SK-N-SH (cell line): ENCODE data around the gene BCR. TPM values are rescaled to one million over a fixed set of nuclear protein-coding genes. Genes with fewer than 3 reads are reported as not detected.
A peak's percentile ranks its signal among the peaks of the same experiment; 100 is the strongest.

Source experiments
- CTCF ChIA-PET: fragments of 300-600, 350-600 bp; formaldehyde crosslinking; extraction: SDS; loops from one replicate; lab custom pipeline; 2021; lab: Yijun Ruan, JAX
- POLR2A ChIA-PET: fragments of 350-600 bp; sonication (Branson Sonifier 250); formaldehyde crosslinking; extraction: SDS; loops from one replicate; lab custom pipeline; 2020; ENCODE audit warnings: antibody characterized with exemption, inconsistent platforms; lab: Yijun Ruan, JAX
- DNase-seq: peaks from one replicate; pipeline ENCODE4 v3.0.0; 2012
- H2AFZ ChIP-seq: fragments of 200-600 bp; sonication (generic); 2 replicates; pipeline ENCODE4 v1.8.1; 2016; ENCODE audit warnings: antibody characterized with exemption, mild to moderate bottlenecking, low read depth
- H3F3A ChIP-seq: fragments of 200-600 bp; sonication (generic); replicated peaks from 2 replicates; pipeline ENCODE3; 2016; ENCODE audit warnings: antibody characterized with exemption, mild to moderate bottlenecking; ENCODE audit not compliant: insufficient read depth
- H3K27ac ChIP-seq, 2 experiments: fragments of 200-500 bp in 1 of 2; fragments of 200-600 bp in 1 of 2; sonication (Bioruptor generic) in 1 of 2; sonication (generic), shearing (Covaris generic) in 1 of 2; 2 replicates each; pipeline versions ENCODE4 v1.5.1 to v1.6.1; 2014 to 2016; ENCODE audit warnings: low read depth in 2 of 2, inconsistent platforms in 1 of 2, low read length in 1 of 2, mild to moderate bottlenecking in 1 of 2, mixed read lengths in 1 of 2
- H3K27me3 ChIP-seq: fragments of 200-600 bp; sonication (generic), shearing (Covaris generic); 2 replicates; pipeline ENCODE4 v1.6.1; 2016; ENCODE audit warnings: mixed run types; ENCODE audit not compliant: insufficient read depth
- H3K36me3 ChIP-seq, 2 experiments: fragments of 200-500 bp in 1 of 2; fragments of 200-600 bp in 1 of 2; sonication (Bioruptor generic) in 1 of 2; sonication (generic) in 1 of 2; replicated peaks in 1 of 2; 2 replicates each; pipeline versions ENCODE3 to v1.5.1; 2014 to 2016; ENCODE audit warnings: low read length in 1 of 2, mild to moderate bottlenecking in 1 of 2; ENCODE audit not compliant: insufficient read depth in 2 of 2, control insufficient read depth in 1 of 2
- H3K4me1 ChIP-seq, 2 experiments: fragments of 200-500 bp in 1 of 2; fragments of 200-600 bp in 1 of 2; sonication (Bioruptor generic) in 1 of 2; sonication (generic), shearing (Covaris generic) in 1 of 2; 2 replicates each; pipeline versions ENCODE4 v1.5.1 to v1.6.1; 2014 to 2016; ENCODE audit warnings: low read depth in 1 of 2, low read length in 1 of 2, mixed run types in 1 of 2; ENCODE audit not compliant: insufficient read depth in 2 of 2, control insufficient read depth in 1 of 2
- H3K4me2 ChIP-seq: fragments of 200-600 bp; sonication (generic), shearing (Covaris generic); 2 replicates; pipeline ENCODE4 v1.6.1; 2017; ENCODE audit warnings: mixed run types
- H3K4me3 ChIP-seq, 2 experiments: fragments of 200-500 bp in 1 of 2; fragments of 200-600 bp in 1 of 2; sonication (Bioruptor generic) in 1 of 2; sonication (generic), shearing (Covaris generic) in 1 of 2; 2 replicates each; pipeline versions ENCODE4 v1.5.1 to v1.8.1; 2014 to 2016; ENCODE audit warnings: low read depth in 2 of 2, inconsistent platforms in 1 of 2, low read length in 1 of 2, mild to moderate bottlenecking in 1 of 2, mixed read lengths in 1 of 2, moderate library complexity in 1 of 2
- H3K79me2 ChIP-seq: fragments of 200-600 bp; sonication (generic); 2 replicates; pipeline ENCODE4 v1.8.1; 2017; ENCODE audit warnings: mild to moderate bottlenecking; ENCODE audit not compliant: insufficient read depth
- H3K9ac ChIP-seq: fragments of 200-600 bp; sonication (generic); 2 replicates; pipeline ENCODE4 v1.6.1; 2017; ENCODE audit warnings: mixed run types
- H3K9me2 ChIP-seq: fragments of 200-600 bp; sonication (generic); 2 replicates; pipeline ENCODE4 v1.6.1; 2017; ENCODE audit warnings: mixed run types
- H3K9me3 ChIP-seq: fragments of 200-600 bp; sonication (generic); 2 replicates; pipeline ENCODE4 v1.6.1; 2017; ENCODE audit warnings: mixed run types, mild to moderate bottlenecking, moderate library complexity
- H4K20me1 ChIP-seq: fragments of 200-600 bp; sonication (generic); 2 replicates; pipeline ENCODE4 v1.6.1; 2017; ENCODE audit warnings: mild to moderate bottlenecking, mixed run types; ENCODE audit not compliant: insufficient read depth
- CHD2 ChIP-seq: fragments of 150-350 bp; IDR thresholded peaks from 2 replicates; pipeline ENCODE4 v1.6.1; 2018; ENCODE audit warnings: low read length; ENCODE audit not compliant: partially characterized antibody
- ELF1 ChIP-seq: IDR thresholded peaks from 2 replicates; pipeline ENCODE4 v1.4.0; 2012
- EP300 ChIP-seq, 2 experiments: IDR thresholded peaks; 2 replicates each; pipeline versions ENCODE4 v1.4.0 to v1.6.1; 2012; ENCODE audit warnings: borderline replicate concordance in 1 of 2, low read depth in 1 of 2, low read length in 1 of 2
- FOSL2 ChIP-seq: IDR thresholded peaks from 2 replicates; pipeline ENCODE4 v1.4.0; 2012; ENCODE audit warnings: low read depth, mild to moderate bottlenecking, moderate library complexity, borderline replicate concordance
- FOXJ3 ChIP-seq: sonication (generic); formaldehyde crosslinking; IDR thresholded peaks from 2 replicates; pipeline ENCODE4 v1.5.1; 2020; ENCODE audit warnings: mild to moderate bottlenecking, missing genetic modification reagents
- GABPA ChIP-seq: IDR thresholded peaks from 2 replicates; pipeline ENCODE4 v1.4.0; 2012; ENCODE audit warnings: low read depth, mild to moderate bottlenecking
- GATA2 ChIP-seq: sonication (generic); formaldehyde crosslinking; IDR thresholded peaks from 2 replicates; pipeline ENCODE4 v1.5.0; 2020; ENCODE audit warnings: mild to moderate bottlenecking, missing genetic modification reagents
- IRF3 ChIP-seq: fragments of 150-350 bp; IDR thresholded peaks from 2 replicates; pipeline ENCODE4 v1.6.1; 2016; ENCODE audit warnings: mild to moderate bottlenecking, low read depth, low read length
- MAX ChIP-seq: IDR thresholded peaks from 2 replicates; pipeline ENCODE4 v1.4.0; 2012; ENCODE audit warnings: low read depth
- NRF1 ChIP-seq: IDR thresholded peaks from 2 replicates; pipeline ENCODE4 v1.6.1; 2012; ENCODE audit warnings: low read depth, mild to moderate bottlenecking, low read length
- PBX3 ChIP-seq: IDR thresholded peaks from 2 replicates; pipeline ENCODE4; 2012
- POLR2AphosphoS5 ChIP-seq: IDR thresholded peaks from 2 replicates; pipeline ENCODE4 v1.6.1; 2012; ENCODE audit warnings: low read depth, low read length
- RCOR1 ChIP-seq: fragments of 150-350 bp; IDR thresholded peaks from 2 replicates; pipeline ENCODE4 v1.6.1; 2017; ENCODE audit warnings: antibody characterized with exemption, low read length
- RFX5 ChIP-seq: IDR thresholded peaks from 2 replicates; pipeline ENCODE4 v1.6.1; 2012; ENCODE audit warnings: mild to moderate bottlenecking, improper control_type of control experiment, low read length
- SIN3A ChIP-seq: IDR thresholded peaks from 2 replicates; pipeline ENCODE4 v1.6.1; 2012; ENCODE audit warnings: low read depth, mild to moderate bottlenecking, low read length, moderate library complexity, borderline replicate concordance
- USF1 ChIP-seq: IDR thresholded peaks from 2 replicates; pipeline ENCODE4 v1.4.0; 2012; ENCODE audit warnings: low read depth, borderline replicate concordance
- ZBTB33 ChIP-seq: IDR thresholded peaks from 2 replicates; pipeline ENCODE4 v1.4.0; 2012; ENCODE audit warnings: low read depth, borderline replicate concordance
- WGBS: methylation state at CpG from one replicate; pipeline ENCODE4 v1.1.6; 2017; ENCODE audit warnings: low lambda C conversion rate; 5-methylcytosine and 5-hydroxymethylcytosine counted together
- polyA plus RNA-seq, 3 experiments: library from polyadenylated mRNA; depleted of rRNA; stranded (reverse); fragments of >200 nt; gene quantifications; 2 replicates each; pipeline ENCODE4 v1.2.3, GENCODE V29; 2012

The BCR gene
- polyA plus RNA-seq, 1 of the 3 experiments (the other 2 are of a cell fraction) = 50.9 TPM

- TF ChIP-seq CHD2 = no peak
- no peak for TF ChIP-seq GABPA
- TF ChIP-seq MAX = no peak
- no peak for TF ChIP-seq SIN3A
- no peak for TF ChIP-seq GATA2 (CRISPR knock-in tag)
- no peak for TF ChIP-seq POLR2AphosphoS5
- TF ChIP-seq RCOR1 = no peak
- TF ChIP-seq, all 33 proteins: peak for 0
Observed at GRCh38 chr22:23221351-23221804, 41.1 kb downstream of the BCR start (continued).

GRCh38 chr22:23222033-23222792 is 41.9 kb downstream of the BCR start:
- DNase-seq = no peak
- H4K20me1 ChIP-seq = peaks cover 66% of the 10 kb centered on the region
- no peaks in the 10 kb centered on the region for H3K36me3 ChIP-seq
- H3K4me3 ChIP-seq = no peak overlapping the region
- peaks cover 40 to 81% of the 10 kb centered on the region in 2 experiments; a peak in 3 of 4 replicates for H3K4me1 ChIP-seq
- H3K79me2 ChIP-seq = peaks cover 72% of the 10 kb centered on the region
- peak overlapping the region in 1 of 2 experiments; percentile 98; a peak in 2 of 4 replicates for H3K27ac ChIP-seq
- ChIA-PET CTCF (interaction anchor here (1.9 to 5.8 kb wide), 2 partner anchors 9 to 60 kb away, joined by 6 to 22 read pairs; no protein-coding TSS in a partner anchor), POLR2A (no interaction called here)
- H3K9me3 ChIP-seq = no peaks in the 10 kb centered on the region
- no peak overlapping the region for H2AFZ ChIP-seq
- WGBS = 94% methylated on average over 10 of the region's 11 CpGs
- H3K9ac ChIP-seq = no peak overlapping the region
- H3K9me2 ChIP-seq = no peaks in the 10 kb centered on the region
- no peaks in the 10 kb centered on the region for H3K27me3 ChIP-seq
- H3F3A ChIP-seq = peaks cover 11% of the 10 kb centered on the region
- H3K4me2 ChIP-seq = no peak overlapping the region
- TF ChIP-seq FOXJ3 (CRISPR knock-in tag) (no peak), CHD2 (no peak), POLR2AphosphoS5 (no peak), RCOR1 (no peak), NRF1 (no peak), EP300 (IDR thresholded peaks at IDR 0.05; ENCODE audit: borderline replicate concordance in 1 of 2, low read depth in 1 of 2, low read length in 1 of 2) (no peak)

GRCh38 chr22:23222793-23223568 is 42.7 kb downstream of the BCR start:
- H4K20me1 ChIP-seq = peaks cover 59% of the 10 kb centered on the region
- TF ChIP-seq PBX3 = no peak
- TF ChIP-seq FOSL2 = no peak
- TF ChIP-seq ZBTB33 = no peak
- TF ChIP-seq RCOR1 = no peak
- TF ChIP-seq USF1 = no peak
- TF ChIP-seq NRF1 = no peak
- no peak for TF ChIP-seq IRF3
- no peak for TF ChIP-seq ELF1
- TF ChIP-seq RFX5 = no peak
- no peak for TF ChIP-seq POLR2AphosphoS5

More at GRCh38 chr22:23222793-23223568, 42.7 kb downstream of the BCR start:
- no peak overlapping the region for H2AFZ ChIP-seq
- H3K4me3 ChIP-seq = no peak overlapping the region
- peaks cover 40 to 74% of the 10 kb centered on the region in 2 experiments; a peak in 3 of 4 replicates for H3K4me1 ChIP-seq
- H3K9ac ChIP-seq = no peak overlapping the region
- H3K27me3 ChIP-seq = no peaks in the 10 kb centered on the region
- peak overlapping the region in 1 of 2 experiments; percentile 98; a peak in 2 of 4 replicates for H3K27ac ChIP-seq
- WGBS = 88% methylated on average over 3 of the region's 4 CpGs
- peaks cover 73% of the 10 kb centered on the region for H3K79me2 ChIP-seq
- POLR2A ChIA-PET = interaction anchor here (1.0 kb wide), 1 partner anchor 49 kb away, joined by 3 read pairs; no protein-coding TSS in a partner anchor
- H3K9me2 ChIP-seq = no peaks in the 10 kb centered on the region
- H3K9me3 ChIP-seq = no peaks in the 10 kb centered on the region
- H3K36me3 ChIP-seq = no peaks in the 10 kb centered on the region
- CTCF ChIA-PET = interaction anchor here (1.9 to 5.8 kb wide), 2 partner anchors 9 to 59 kb away, joined by 6 to 22 read pairs; no protein-coding TSS in a partner anchor
- no peak for DNase-seq
- H3K4me2 ChIP-seq = no peak overlapping the region
- H3F3A ChIP-seq = peaks cover 11% of the 10 kb centered on the region
